A673 (cell line): ENCODE data around the gene AKR1C8. TPM values are rescaled to one million over a fixed set of nuclear protein-coding genes. Genes with fewer than 3 reads are reported as not detected.

ENCODE experiments used
- BruUV-seq: library from RNA; stranded (reverse); fragments of 400-500 nt; replicated peaks from 2 replicates; lab custom pipeline; 2021; lab: Mats Ljungman, UMichigan
- CTCF ChIA-PET: fragments of 300-600 bp; sonication (Branson Sonifier 250); formaldehyde crosslinking; loops from one replicate; lab custom pipeline; 2022; ENCODE audit warnings: antibody characterized with exemption; lab: Charles Lee
- POLR2A ChIA-PET: fragments of 300-600 bp; sonication (Branson Sonifier 250); formaldehyde crosslinking; loops from one replicate; lab custom pipeline; 2022; ENCODE audit warnings: antibody characterized with exemption; ENCODE audit not compliant: low non-redundant PET; lab: Charles Lee
- DNase-seq: peaks from one replicate; pipeline ENCODE4 v3.0.0-alpha.2; 2015; ENCODE audit warnings: low spot score
- H3K27ac ChIP-seq: fragments of 200-600 bp; sonication (generic); 2 replicates; pipeline ENCODE4 v1.5.1; 2016; ENCODE audit warnings: mixed run types, low read depth, mild to moderate bottlenecking, mixed read lengths, antibody characterized with exemption, low read length; ENCODE audit not compliant: poor library complexity, severe bottlenecking
- H3K27me3 ChIP-seq: fragments of 200-600 bp; sonication (generic); replicated peaks from 2 replicates; pipeline ENCODE4 v1.6.1; 2017; ENCODE audit warnings: mixed run types, low read depth, mild to moderate bottlenecking, mixed read lengths, antibody characterized with exemption, low read length; ENCODE audit not compliant: insufficient read depth, poor library complexity
- H3K36me3 ChIP-seq: fragments of 200-600 bp; sonication (generic); 2 replicates; pipeline ENCODE4 v1.6.1; 2016; ENCODE audit warnings: mixed run types, mild to moderate bottlenecking, mixed read lengths, antibody characterized with exemption, low read length; ENCODE audit not compliant: insufficient read depth, poor library complexity, severe bottlenecking
- H3K4me1 ChIP-seq: fragments of 200-600 bp; sonication (generic); 2 replicates; pipeline ENCODE4 v1.6.1; 2017; ENCODE audit warnings: mixed run types, mild to moderate bottlenecking, mixed read lengths, antibody characterized with exemption, low read length; ENCODE audit not compliant: insufficient read depth, poor library complexity, severe bottlenecking
- H3K4me3 ChIP-seq: fragments of 200-600 bp; sonication (generic); 2 replicates; pipeline ENCODE4 v1.5.1; 2016; ENCODE audit warnings: low read depth, mixed run types, mild to moderate bottlenecking, mixed read lengths, low read length; ENCODE audit not compliant: poor library complexity, severe bottlenecking
- H3K9me3 ChIP-seq: fragments of 200-600 bp; sonication (generic); 2 replicates; pipeline ENCODE4 v1.6.1; 2016; ENCODE audit warnings: mixed run types, low read depth, mild to moderate bottlenecking, mixed read lengths, antibody characterized with exemption, low read length; ENCODE audit not compliant: poor library complexity, severe bottlenecking
- CTCF ChIP-seq: fragments of 300-800, 200-600 bp; sonication (generic); conservative IDR thresholded peaks from 2 replicates; pipeline ENCODE4 v1.5.1; 2017; ENCODE audit warnings: low read depth, mild to moderate bottlenecking, antibody characterized with exemption, low read length, moderate library complexity, mixed read lengths
- EZH2 ChIP-seq: fragments of 200-600 bp; sonication (generic); IDR thresholded peaks from 2 replicates; pipeline ENCODE4 v1.6.1; 2017; ENCODE audit warnings: borderline replicate concordance, low read depth, mild to moderate bottlenecking, mixed read lengths, antibody characterized with exemption, low read length; ENCODE audit not compliant: poor library complexity, severe bottlenecking
- intact Hi-C: fragments of 100-400 bp; cut with micrococcal nuclease; formaldehyde crosslinking; loops from one replicate; pipeline ENCODE4 v1.10.0; 2022; ENCODE audit not compliant: unreplicated experiment
- total RNA-seq: library from RNA; stranded (reverse); gene quantifications from 2 replicates; pipeline ENCODE4 v1.2.3, GENCODE V29; 2021

The AKR1C8 gene
- total RNA-seq, 1 experiment from 2014 or later, result 0.58 TPM

GRCh38 chr10:5196702-5197113 lies 11.8 kb upstream of the AKR1C8 start, which contains the start of gene AKR1C4:
Gene AKR1C4 (plus strand): TSS chr10:5196837. CDS start chr10:5196868, 31 bp downstream.
- intact Hi-C loops, result no loop called here
- no peaks in the 10 kb centered on the region for H3K4me1 ChIP-seq
- no TSS peak for BruUV-seq
- CTCF ChIA-PET, result no interaction called here
- DNase-seq, result no peak
- no peak within 1 kb of the TSS for H3K27ac ChIP-seq
- no peak for TF ChIP-seq EZH2
- TF ChIP-seq CTCF, result no peak
- H3K9me3 ChIP-seq, result peaks cover under 1% of the 10 kb centered on the region
- H3K27me3 ChIP-seq, result no peaks in the 10 kb centered on the region
- POLR2A ChIA-PET, result no interaction called here
- H3K36me3 ChIP-seq, result no peaks in the 10 kb centered on the region
- H3K4me3 ChIP-seq, result no peak within 1 kb of the TSS

- CTCF ChIA-PET, result no interaction called here
- TF ChIP-seq EZH2 (no peak), CTCF (no peak)
Observed at GRCh38 chr10:5195727-5196374, 10.9 kb upstream of the AKR1C8 start.

GRCh38 chr10:5194431-5194830 lies 9.5 kb upstream of the AKR1C8 start:
- no peaks in the 10 kb centered on the region for H3K27me3 ChIP-seq
- H3K4me3 ChIP-seq, result no peak overlapping the region
- intact Hi-C loops, result no loop called here
- TF ChIP-seq CTCF (no peak), EZH2 (no peak)
- POLR2A ChIA-PET, result no interaction called here
- no peak overlapping the region for H3K27ac ChIP-seq
- no TSS peak for BruUV-seq
- CTCF ChIA-PET, result no interaction called here
- no peaks in the 10 kb centered on the region for H3K36me3 ChIP-seq
- H3K9me3 ChIP-seq, result no peaks in the 10 kb centered on the region
- H3K4me1 ChIP-seq, result no peaks in the 10 kb centered on the region
- no peak for DNase-seq

More at GRCh38 chr10:5195727-5196374, 10.9 kb upstream of the AKR1C8 start:
- Histone ChIP-seq H3K27ac (no peak overlapping the region), H3K27me3 (no peaks in the 10 kb centered on the region), H3K9me3 (no peaks in the 10 kb centered on the region), H3K4me1 (no peaks in the 10 kb centered on the region), H3K36me3 (no peaks in the 10 kb centered on the region), H3K4me3 (no peak overlapping the region)
- intact Hi-C loops, result no loop called here
- BruUV-seq, result no TSS peak
- no peak for DNase-seq
- POLR2A ChIA-PET, result no interaction called here
